Natural killer cell (primary cell): ENCODE results near the gene WSB1. TPM values are rescaled to one million over a fixed set of nuclear protein-coding genes. Genes with fewer than 3 reads are reported as not detected.

ENCODE experiments used
- ATAC-seq, 3 donors: fragments of 150-1000 bp in 2 of 3; fragments of 200-7000 bp in 1 of 3; cut with Tn5 transposase; 1 replicate in 1 of 3; 2 replicates in 2 of 3; pipeline ENCODE4 v1.10.0; 2021; ENCODE audit warnings: mild to moderate bottlenecking in 2 of 3, moderate library complexity in 2 of 3
- DNase-seq, 2 donors: peaks; one replicate each; pipeline versions ENCODE4 v3.0.0 to v3.0.0-alpha.2; 2013 to 2021; ENCODE audit warnings: mixed read lengths in 1 of 2
- H3K27ac ChIP-seq: one replicate; pipeline ENCODE4 v1.5.1; 2013; ENCODE audit warnings: mild to moderate bottlenecking, low read length
- H3K27me3 ChIP-seq: one replicate; pipeline ENCODE4 v1.6.1; 2013; ENCODE audit warnings: low read length; ENCODE audit not compliant: control insufficient read depth, insufficient read depth
- H3K36me3 ChIP-seq: one replicate; pipeline ENCODE4 v1.6.1; 2013; ENCODE audit warnings: low read length; ENCODE audit not compliant: control insufficient read depth, insufficient read depth
- H3K4me1 ChIP-seq: one replicate; pipeline ENCODE4 v1.6.1; 2013; ENCODE audit warnings: low read length; ENCODE audit not compliant: control insufficient read depth, insufficient read depth
- H3K4me3 ChIP-seq: one replicate; pipeline ENCODE4 v1.5.1; 2013; ENCODE audit warnings: low read length
- H3K9me3 ChIP-seq: one replicate; pipeline ENCODE4 v1.6.1; 2013; ENCODE audit warnings: low read length; ENCODE audit not compliant: control insufficient read depth, insufficient read depth
- H3K27ac Mint-ChIP-seq, 2 donors: one replicate each; pipeline ENCODE4 v1.8.0; 2022; ENCODE audit warnings: mild to moderate bottlenecking in 2 of 2, mixed read lengths in 2 of 2, moderate library complexity in 1 of 2
- H3K27me3 Mint-ChIP-seq, 2 donors: one replicate each; pipeline ENCODE4 v1.8.0; 2022; ENCODE audit warnings: low read depth in 2 of 2, mixed read lengths in 2 of 2
- H3K36me3 Mint-ChIP-seq: one replicate; pipeline ENCODE4 v1.8.0; 2022; ENCODE audit warnings: mixed read lengths
- H3K4me1 Mint-ChIP-seq, 2 donors: one replicate each; pipeline ENCODE4 v1.8.0; 2022; ENCODE audit warnings: mixed read lengths in 2 of 2
- H3K4me3 Mint-ChIP-seq: one replicate; pipeline ENCODE4 v1.8.0; 2022; ENCODE audit warnings: mild to moderate bottlenecking, moderate library complexity, mixed read lengths
- H3K9me3 Mint-ChIP-seq, 2 donors: one replicate each; pipeline ENCODE4 v1.8.0; 2022; ENCODE audit warnings: mixed read lengths in 2 of 2
- CTCF ChIP-seq: fragments of 200-600 bp; IDR thresholded peaks from one replicate; pipeline ENCODE4 v1.8.0; 2022; ENCODE audit warnings: antibody characterized with exemption
- WGBS: methylation state at CpG from one replicate; pipeline ENCODE4 v1.1.7; 2013; ENCODE audit warnings: missing lambda C conversion rate; ENCODE audit not compliant: insufficient coverage; 5-methylcytosine and 5-hydroxymethylcytosine counted together
- intact Hi-C: fragments of 100-400 bp; cut with micrococcal nuclease; formaldehyde crosslinking; loops from one replicate; pipeline ENCODE4 v1.14.2; 2022
- total RNA-seq, 4 donors: library from RNA; stranded (reverse); fragments of 120-200 nt in 1 of 4; gene quantifications; one replicate each; pipeline versions ENCODE4 v1.2.3 to v1.2.4, GENCODE V29; 2013 to 2022

The WSB1 gene
- total RNA-seq, 3 donors from 2014 or later (not counting 1 experiment from before 2014, with no cell fraction given): 124 to 205 (median 187) TPM

- Histone ChIP-seq H3K27ac (no peak overlapping the region), H3K9me3 (no peaks in the 10 kb centered on the region), H3K36me3 (no peaks in the 10 kb centered on the region), H3K4me1 (peaks cover 27% of the 10 kb centered on the region), H3K27me3 (no peaks in the 10 kb centered on the region), H3K4me3 (no peak overlapping the region)
- Mint-ChIP-seq H3K27ac (no peak overlapping the region), H3K36me3 (no peaks in the 10 kb centered on the region), H3K27me3 (no peaks in the 10 kb centered on the region), H3K9me3 (no peaks in the 10 kb centered on the region), H3K4me3 (no peak overlapping the region), H3K4me1 (peaks cover 23 to 29% of the 10 kb centered on the region in 2 donors)
- intact Hi-C loops: no loop called here
- no peak for TF ChIP-seq CTCF
- no peak for DNase-seq
- no peak for ATAC-seq
- 89% methylated on average over 8 of the region's 8 CpGs for WGBS
Measured at GRCh38 chr17:27329146-27329805, 35.4 kb downstream of the WSB1 start.

- no peaks in the 10 kb centered on the region for H3K36me3 ChIP-seq
- WGBS: 81% methylated on average over 3 of the region's 3 CpGs
- intact Hi-C loops: loop anchor here (1.0 to 2.0 kb wide), 5 partner anchors 17 to 125 kb away; partner anchors contain the start of genes KSR1 and WSB1
- TF ChIP-seq CTCF: no peak
- Mint-ChIP-seq H3K27ac (peak overlapping the region; percentile 86 to 97), H3K9me3 (no peaks in the 10 kb centered on the region), H3K4me3 (peak overlapping the region; percentile 40), H3K27me3 (no peaks in the 10 kb centered on the region), H3K36me3 (no peaks in the 10 kb centered on the region), H3K4me1 (peaks cover 23 to 29% of the 10 kb centered on the region in 2 donors)
- peak overlapping the region; percentile 90 for H3K27ac ChIP-seq
- H3K4me3 ChIP-seq: no peak overlapping the region
- H3K4me1 ChIP-seq: peaks cover 32% of the 10 kb centered on the region
- ATAC-seq (no peak), DNase-seq (no peak)
- H3K27me3 ChIP-seq: no peaks in the 10 kb centered on the region
- no peaks in the 10 kb centered on the region for H3K9me3 ChIP-seq
Measured at GRCh38 chr17:27332047-27332393, 38.1 kb downstream of the WSB1 start.

GRCh38 chr17:27332485-27333409 is 38.8 kb downstream of the WSB1 start:
- Histone ChIP-seq H3K4me3 (peak overlapping the region; percentile 74), H3K36me3 (no peaks in the 10 kb centered on the region), H3K4me1 (peaks cover 35% of the 10 kb centered on the region), H3K27ac (peak overlapping the region; percentile 90), H3K27me3 (no peaks in the 10 kb centered on the region), H3K9me3 (no peaks in the 10 kb centered on the region)
- intact Hi-C loops: loop anchor here (1.0 to 2.0 kb wide), 5 partner anchors 17 to 124 kb away; partner anchors contain the start of genes KSR1 and WSB1
- DNase-seq (peak; percentile 88 to 92), ATAC-seq (peak; percentile 82 to 94 (median 86))
- no peaks in the 10 kb centered on the region for H3K36me3 Mint-ChIP-seq
- WGBS: under 1% methylated on average over 52 of the region's 52 CpGs
- no peaks in the 10 kb centered on the region for H3K27me3 Mint-ChIP-seq
- peaks cover 23 to 29% of the 10 kb centered on the region in 2 donors for H3K4me1 Mint-ChIP-seq
- H3K9me3 Mint-ChIP-seq: no peaks in the 10 kb centered on the region
- H3K27ac Mint-ChIP-seq: peak overlapping the region; percentile 86 to 97
- TF ChIP-seq CTCF: peak; percentile 74
- H3K4me3 Mint-ChIP-seq: peak overlapping the region; percentile 93
